HG03460 (cell line): ENCODE results near the gene NDUFS4.
"Not testable (repeated sequence)": the region's sequence is repeated elsewhere in the genome, so short reads cannot be mapped to it uniquely, and the experiment has no call there.

ENCODE experiments used
- ATAC-seq: cut with Tn5 transposase; IDR thresholded peaks from one replicate; pipeline ENCODE4 v1.9.1; 2021; ENCODE audit not compliant: unreplicated experiment

Gene NDUFS4

GRCh38 chr5:53571403-53571802, 11.0 kb downstream of the NDUFS4 start:
- no peak for ATAC-seq

GRCh38 chr5:53575101-53575500, 14.7 kb downstream of the NDUFS4 start:
- ATAC-seq: no peak

GRCh38 chr5:53575831-53576230, 15.4 kb downstream of the NDUFS4 start:
- no peak for ATAC-seq

- ATAC-seq: no peak
These were observed 16.2 kb downstream of the NDUFS4 start for GRCh38 chr5:53576674-53577073.

GRCh38 chr5:53578854-53579253, 18.4 kb downstream of the NDUFS4 start:
- no peak for ATAC-seq

- ATAC-seq: no peak
These were observed 20.1 kb downstream of the NDUFS4 start for GRCh38 chr5:53580547-53580946.

GRCh38 chr5:53582225-53582624, 21.8 kb downstream of the NDUFS4 start:
- ATAC-seq: no peak

GRCh38 chr5:53590759-53591158, 30.3 kb downstream of the NDUFS4 start:
- no peak for ATAC-seq

- no peak for ATAC-seq
These were observed 34.0 kb downstream of the NDUFS4 start for GRCh38 chr5:53594419-53594818.

GRCh38 chr5:53597894-53598293, 37.5 kb downstream of the NDUFS4 start:
- no peak for ATAC-seq

- ATAC-seq: no peak
These were observed 41.1 kb downstream of the NDUFS4 start for GRCh38 chr5:53601570-53601969.

GRCh38 chr5:53603009-53603687, 42.7 kb downstream of the NDUFS4 start:
- no peak for ATAC-seq

- no peak for ATAC-seq
These were observed 43.9 kb downstream of the NDUFS4 start for GRCh38 chr5:53604309-53604708.

GRCh38 chr5:53607886-53608285, 47.4 kb downstream of the NDUFS4 start:
- ATAC-seq: no peak

GRCh38 chr5:53608897-53609296, 48.5 kb downstream of the NDUFS4 start:
- not testable (repeated sequence) for ATAC-seq

GRCh38 chr5:53613061-53613460, 52.6 kb downstream of the NDUFS4 start:
- no peak for ATAC-seq

- ATAC-seq: no peak
These were observed 53.1 kb downstream of the NDUFS4 start for GRCh38 chr5:53613536-53613935.

- no peak for ATAC-seq
These were observed 54.0 kb downstream of the NDUFS4 start for GRCh38 chr5:53614376-53614885.

- ATAC-seq: no peak
These were observed 56.6 kb downstream of the NDUFS4 start for GRCh38 chr5:53616939-53617549.

- no peak for ATAC-seq
These were observed 70.8 kb downstream of the NDUFS4 start for GRCh38 chr5:53631251-53631650.

- ATAC-seq: no peak
These were observed 81.6 kb downstream of the NDUFS4 start for GRCh38 chr5:53642061-53642460.

- ATAC-seq: no peak
These were observed 83.0 kb downstream of the NDUFS4 start for GRCh38 chr5:53643445-53643844.

- no peak for ATAC-seq
These were observed 84.6 kb downstream of the NDUFS4 start for GRCh38 chr5:53645078-53645477.
